COLO668 (cell line): ENCODE measurements around the gene GLI3.

Experiments
- DNase-seq: peaks from one replicate; lab custom pipeline; 2025; ENCODE audit not compliant: unreplicated experiment; lab: John Stamatoyannopoulos, UW

GLI3 gene

DNA sequence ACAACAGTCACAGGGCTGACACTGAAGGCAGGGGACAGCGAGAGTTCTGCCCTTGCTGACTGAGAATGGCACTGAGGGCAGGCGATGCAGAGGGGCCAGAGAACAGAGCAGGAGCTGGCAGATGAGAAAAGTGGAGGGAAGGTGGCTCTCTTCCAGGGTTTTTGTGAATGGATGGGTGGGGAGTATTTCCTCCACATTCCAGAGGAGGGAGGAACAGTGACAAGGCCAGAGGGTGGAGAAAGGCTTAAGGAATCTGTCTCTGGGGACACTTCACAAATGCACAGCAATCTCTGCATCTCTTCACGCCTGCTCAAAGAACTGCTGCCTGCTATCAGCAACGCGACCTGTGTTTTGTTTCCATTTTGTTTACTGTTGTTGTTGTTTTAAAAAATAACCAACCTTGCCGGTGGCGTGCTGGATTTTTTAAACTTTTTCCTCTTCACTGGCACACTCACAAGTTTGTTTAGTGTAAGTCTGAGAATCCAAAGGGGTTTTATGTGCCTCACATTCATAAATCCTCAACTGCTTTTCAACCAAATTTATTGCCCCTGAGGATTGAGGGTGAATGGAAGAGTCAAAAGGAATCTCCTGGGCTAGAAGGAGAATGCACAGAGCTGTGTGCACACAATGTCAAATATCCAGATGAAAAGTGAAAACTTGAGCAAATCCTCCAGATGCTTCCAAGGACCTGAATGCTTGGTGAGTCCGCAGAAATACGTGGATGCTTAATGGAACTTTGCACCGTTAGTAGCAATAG, 129.3 kb downstream of the GLI3 start:
- DNase-seq: no peak

DNA sequence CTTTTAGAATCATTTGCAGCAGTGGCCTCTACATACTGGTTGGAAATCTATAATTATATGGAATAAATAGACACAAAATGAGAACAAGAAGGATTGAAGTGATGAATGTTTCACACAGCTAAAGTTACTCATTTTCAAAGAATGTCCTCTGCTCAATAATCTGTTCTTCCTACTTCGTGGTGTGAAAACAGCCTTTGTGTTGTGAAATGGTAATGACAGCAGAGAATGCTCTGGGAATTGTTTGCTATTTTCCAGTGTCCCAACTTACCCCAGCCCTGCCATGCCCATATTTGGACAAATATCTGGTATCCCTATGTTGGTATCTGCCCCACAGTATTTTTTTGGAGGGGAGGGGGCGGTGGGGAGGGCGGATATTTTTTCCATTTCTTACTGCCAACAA, 130.4 kb downstream of the GLI3 start:
- no peak for DNase-seq

DNA sequence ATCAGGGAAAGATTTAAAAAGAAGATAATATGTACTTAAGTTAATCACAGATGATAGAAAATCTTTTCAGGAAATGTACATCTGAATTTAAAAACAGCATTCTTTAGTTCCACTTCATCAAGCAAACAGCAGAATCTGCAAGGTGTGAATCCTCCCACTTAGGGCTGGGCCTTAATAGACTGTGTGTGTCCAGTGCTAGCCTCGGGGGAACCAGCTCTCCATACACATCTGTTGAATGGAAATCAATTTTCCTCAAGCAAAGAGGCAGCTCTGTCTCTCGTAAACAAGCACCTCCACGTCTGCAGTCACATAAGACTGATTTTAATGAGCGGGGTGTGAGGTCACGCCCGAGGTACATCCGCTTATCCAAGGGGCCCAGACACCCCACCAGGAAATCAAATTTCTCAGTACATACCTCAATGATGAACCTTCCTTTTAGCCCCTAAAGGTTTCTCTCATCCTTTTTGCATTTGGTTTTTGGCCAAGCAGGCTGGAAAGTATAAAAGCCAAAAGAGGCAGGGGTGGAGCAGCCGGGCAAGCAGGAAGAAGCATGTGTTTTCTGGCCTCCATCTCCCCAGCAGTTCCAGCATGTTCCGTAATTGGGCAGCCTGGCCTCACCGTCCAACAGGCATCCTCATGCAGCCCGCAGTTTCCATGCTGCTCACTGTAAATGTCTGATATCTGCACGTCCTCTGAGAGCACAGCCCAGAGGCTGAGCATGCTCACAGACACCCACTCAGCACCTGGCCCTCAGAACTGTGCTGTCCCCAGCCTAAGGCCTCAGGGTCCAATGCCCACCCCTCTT, 131.3 kb downstream of the GLI3 start:
- no peak for DNase-seq

DNA sequence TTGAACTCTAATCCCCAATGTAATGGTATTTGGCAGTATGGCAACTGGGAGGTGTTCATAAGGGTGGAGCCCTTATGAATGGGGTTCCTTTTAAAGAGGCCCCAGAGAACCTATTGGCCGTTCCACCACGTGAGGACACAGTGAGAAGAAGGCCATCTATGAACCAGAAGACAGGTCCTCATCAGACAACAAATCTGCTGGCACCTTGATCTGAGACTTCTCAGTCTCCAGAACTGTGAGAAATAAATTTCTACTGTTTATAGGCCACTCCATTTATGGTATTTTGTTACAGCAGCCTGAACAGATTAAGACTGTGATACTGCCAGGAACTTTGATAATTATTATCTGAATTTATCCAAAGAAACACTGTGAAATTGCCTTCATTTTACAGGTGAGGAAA, 132.3 kb downstream of the GLI3 start:
- DNase-seq: no peak

DNA sequence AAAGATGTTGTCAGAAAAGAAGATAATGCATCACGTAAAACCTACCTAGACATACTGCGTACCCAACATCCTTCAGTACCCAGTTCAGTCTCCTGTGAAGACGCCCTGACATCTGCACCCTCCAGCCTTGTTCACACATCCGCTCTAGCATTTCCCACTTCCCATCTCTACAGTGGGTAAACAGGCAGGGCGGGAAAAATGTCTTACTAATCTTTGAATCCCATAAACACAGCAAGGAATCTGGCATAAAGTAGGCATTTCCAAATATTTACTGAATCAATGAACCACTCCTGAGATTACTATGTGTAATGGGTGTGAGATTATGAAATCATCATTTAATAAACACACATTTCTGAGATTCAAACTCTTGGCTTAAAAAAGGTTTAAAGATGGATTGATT, 132.8 kb downstream of the GLI3 start:
- no peak for DNase-seq

DNA sequence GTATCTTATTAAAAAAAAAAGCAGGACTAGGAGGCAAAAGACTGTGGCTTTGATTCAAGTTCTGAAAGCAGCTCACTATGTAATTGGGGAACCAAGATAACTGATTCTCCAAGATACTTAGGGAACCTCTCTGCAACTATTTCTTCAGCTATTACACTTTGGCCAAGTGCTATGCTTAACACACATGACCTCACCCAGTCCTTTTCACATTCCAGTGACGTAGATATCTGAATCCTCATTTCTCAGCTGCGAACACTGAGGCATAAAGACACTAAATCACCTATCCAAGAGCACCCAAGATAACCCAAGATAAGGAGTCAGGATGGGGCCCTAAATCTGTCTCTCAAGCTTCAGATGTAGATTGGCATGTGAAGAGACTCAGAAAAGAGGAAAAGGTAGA, 133.6 kb downstream of the GLI3 start:
- no peak for DNase-seq

DNA sequence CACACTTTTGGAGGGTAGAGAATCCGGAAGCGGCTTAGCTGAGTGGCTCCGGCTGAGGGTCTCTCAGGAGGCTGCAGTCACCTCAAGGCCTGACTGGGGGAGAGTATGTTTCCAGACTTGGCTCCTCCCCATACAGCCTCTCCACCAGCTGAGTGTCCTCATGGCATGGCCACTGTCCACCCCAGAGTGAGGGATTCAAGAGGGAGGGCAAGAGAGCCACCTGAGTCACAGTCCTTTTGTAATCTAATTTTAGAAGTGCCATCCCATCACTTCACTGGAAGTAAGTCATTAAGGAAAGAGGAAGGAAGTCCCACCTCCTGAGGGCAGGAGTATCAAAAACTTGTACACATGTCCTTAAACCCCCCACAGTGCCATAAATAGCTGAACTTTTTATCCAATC, 134.0 kb downstream of the GLI3 start:
- no peak for DNase-seq

DNA sequence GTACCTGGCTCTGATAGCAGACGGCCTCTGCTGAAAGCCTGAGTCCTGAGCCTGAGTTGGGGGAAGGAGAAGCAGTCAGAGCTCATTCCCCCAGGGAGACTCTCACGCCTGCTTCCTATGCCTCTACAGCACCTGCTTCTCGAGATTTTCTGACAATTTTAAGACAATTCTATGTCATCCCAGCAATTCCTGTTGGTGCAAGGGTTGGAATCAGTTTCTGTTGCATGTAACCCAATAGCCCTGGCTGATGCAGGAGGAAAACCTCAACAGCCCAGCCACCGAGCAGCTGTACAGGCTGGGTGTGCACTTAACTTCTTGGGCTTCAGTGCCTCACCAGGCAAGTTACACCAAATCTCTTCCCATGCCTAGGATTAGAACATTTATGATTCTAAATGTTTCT, 134.7 kb downstream of the GLI3 start:
- no peak for DNase-seq

DNA sequence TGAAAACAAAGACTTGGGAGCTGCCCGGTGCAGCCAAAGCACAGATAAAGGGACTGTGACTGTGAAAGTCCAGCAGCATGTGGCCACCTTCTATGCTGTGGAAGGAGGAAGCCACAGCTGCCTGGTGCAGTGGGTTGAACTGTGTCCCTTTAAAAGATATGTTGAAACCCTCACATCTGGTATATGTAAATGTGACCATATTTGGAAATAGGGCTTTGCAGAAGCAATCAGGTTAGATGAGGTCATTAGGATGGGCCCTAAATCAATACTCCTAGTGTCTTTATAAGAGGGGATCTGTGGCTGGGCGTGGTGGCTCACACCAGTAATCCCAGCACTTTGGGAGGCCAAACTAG, 136.9 kb downstream of the GLI3 start:
- DNase-seq: no peak

DNA sequence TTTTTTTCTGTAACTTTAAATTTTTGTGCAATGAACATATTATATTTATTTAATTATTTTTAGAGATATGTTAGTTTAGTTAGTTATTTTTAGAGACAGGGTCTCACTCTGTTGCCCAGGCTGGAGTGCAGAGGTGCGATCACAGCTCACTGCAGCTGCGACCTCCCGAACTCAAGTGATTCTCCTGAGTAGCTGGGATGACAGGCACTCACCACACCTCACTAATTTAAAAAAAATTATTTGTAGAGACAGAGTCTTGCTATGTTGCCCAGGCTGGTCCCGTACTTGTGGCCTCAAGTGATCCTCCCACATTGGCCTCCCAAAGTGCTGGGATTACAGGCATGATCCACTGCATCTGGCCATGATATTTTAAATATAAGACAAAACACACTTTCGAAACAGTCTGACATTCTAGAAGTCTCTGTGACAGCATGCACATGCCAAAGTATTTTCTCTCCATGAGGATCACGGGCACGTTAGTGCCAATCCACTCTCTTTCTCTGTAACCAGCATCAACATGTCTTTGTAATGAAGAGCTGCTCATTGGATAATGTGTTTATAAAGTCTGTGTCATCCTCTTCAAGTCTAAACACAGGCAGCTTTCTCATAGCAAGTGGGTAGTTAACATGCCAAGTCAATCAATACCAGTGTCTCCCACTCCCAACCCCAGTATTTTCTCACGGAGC, 137.4 kb downstream of the GLI3 start:
- no peak for DNase-seq

DNA sequence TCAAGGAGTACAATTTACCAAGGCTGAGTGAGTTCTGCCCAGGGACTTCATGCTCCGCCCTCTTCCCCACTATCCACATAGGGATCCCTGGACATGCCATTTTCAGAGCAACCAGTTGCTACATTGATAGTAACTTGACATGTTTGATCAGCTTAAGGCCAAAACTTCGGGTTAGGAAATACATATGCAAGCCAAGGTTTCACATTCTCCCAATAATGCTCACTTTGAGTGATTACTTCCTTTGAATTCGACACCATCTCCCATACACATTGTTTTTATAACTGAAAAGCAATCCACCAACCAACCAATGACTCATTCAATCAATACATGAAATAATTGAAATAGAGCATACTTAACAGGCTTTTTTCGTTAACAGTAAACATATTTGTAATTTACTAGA, 137.9 kb downstream of the GLI3 start:
- DNase-seq: no peak

DNA sequence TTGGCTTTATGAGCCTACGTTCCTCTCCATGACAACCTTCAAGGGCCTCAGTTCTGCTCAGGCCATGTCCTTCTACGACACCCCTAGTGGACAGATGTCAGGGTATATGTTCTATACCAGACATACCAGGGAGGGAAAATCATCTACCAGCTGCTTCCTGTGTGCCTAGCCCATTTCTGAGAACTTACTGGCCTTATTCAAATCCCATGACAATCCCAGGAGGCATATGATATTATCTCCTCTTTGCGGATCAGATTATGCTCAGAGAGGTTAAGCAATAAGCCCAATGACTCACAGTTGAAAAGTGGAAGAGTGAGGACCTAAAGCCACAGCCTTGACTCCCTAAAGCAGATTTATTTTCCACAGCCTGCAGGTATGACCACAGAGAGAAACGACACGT, 139.3 kb downstream of the GLI3 start:
- no peak for DNase-seq

DNA sequence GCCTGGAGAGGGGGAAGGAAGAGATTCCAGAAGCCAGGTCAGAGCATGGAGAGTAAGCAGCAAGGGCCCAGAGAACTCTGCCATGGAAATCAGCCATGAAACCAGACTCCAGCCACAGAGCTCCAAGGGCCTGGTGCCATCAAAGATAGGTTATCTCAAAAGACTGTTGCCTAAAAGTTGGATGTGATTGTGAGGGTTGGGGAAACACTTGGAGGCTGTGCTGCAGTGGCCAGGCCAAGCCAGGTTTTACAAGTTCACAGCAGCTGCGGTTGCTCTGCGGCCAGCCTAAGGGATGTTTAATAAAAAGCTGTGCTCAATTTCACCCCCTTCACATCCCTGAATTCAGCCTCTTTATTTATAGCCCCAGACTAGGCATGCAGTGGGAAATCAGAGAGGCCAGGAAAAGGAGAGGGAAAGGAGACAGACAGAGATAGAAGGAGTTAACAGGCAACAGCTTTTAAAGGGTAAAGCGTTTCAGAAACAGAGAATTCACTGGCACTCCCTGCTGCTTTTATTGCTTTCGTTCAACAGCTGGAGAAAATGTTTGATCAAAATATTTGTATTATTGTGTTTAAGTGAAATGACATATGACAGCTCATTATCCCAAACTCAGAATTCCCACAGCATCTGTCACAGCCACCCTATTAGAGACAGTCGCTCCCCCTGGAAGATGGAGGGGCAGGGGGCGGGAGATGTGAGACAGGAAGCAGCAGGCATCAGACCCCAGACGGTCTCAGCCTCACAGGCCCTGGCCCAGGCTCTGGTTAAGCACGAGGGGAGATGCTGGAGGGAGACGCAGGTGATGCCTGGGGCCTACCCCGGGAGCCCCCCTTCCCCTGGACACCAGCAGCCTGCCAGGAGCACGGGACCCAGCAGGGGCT, 140.1 kb downstream of the GLI3 start:
- no peak for DNase-seq

DNA sequence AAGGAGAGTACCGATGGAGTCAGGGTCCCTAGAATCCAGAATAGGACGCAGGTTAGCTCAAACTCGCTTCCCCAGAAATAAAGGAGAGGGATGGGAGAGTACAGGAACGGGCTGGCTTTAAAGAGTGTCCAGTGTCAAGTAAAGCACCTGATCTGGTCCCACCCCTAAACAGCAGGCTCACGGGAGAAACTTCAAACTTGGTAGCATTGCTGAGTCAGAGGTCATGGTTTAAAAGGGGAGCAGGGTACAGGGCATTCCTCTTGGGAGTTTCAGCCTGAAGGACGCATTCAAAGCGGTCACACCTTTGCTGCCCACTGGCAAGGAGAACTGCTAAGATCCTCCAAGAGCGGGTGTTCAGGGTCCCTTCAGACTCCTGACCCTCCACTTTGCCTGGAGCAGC, 140.7 kb downstream of the GLI3 start:
- DNase-seq: no peak

DNA sequence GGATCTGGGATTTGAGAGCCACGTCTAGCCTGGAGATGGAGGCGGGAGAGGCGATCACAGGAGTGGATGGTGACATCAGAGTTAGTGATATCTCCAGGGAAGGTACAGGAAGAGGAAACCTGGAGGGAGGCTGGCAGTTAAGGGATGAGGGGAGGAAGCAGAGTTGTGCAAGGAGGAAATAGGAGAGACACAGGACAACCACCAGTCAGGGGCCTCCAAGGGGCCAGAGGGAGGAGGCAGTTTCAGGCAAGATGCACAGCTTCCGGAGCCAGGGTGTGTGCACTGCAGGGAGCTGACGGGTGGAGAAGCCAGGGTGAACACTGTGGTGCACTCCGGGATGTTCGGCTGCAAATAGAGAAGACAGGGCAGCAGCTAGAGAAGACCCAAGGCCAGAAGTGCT, 141.2 kb downstream of the GLI3 start:
- no peak for DNase-seq

DNA sequence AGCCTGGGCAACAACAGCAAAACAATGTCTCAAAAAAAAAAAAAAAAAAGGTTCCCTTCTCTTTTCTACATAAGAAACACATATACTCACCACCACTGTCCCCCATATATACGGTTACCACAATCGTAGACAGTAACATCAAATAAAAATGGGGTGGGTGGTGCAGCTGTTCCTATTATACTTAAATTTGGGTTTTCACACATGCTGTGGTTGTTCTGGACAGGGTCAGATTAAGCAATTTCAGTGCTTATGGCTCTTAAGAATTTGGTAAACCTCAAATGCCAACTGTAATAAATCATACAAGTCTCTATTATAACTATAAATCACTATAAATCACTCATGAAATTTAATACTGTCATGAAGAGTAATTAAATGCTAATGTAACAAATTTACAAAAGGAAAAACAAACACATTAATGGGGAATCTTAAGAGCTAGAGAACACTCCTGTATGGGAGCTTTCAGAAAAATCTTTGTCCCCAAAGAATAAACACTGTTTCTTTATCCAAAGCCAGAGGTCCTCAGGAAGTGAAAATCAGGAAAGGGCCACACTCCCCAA, 143.6 kb downstream of the GLI3 start:
- DNase-seq: no peak

DNA sequence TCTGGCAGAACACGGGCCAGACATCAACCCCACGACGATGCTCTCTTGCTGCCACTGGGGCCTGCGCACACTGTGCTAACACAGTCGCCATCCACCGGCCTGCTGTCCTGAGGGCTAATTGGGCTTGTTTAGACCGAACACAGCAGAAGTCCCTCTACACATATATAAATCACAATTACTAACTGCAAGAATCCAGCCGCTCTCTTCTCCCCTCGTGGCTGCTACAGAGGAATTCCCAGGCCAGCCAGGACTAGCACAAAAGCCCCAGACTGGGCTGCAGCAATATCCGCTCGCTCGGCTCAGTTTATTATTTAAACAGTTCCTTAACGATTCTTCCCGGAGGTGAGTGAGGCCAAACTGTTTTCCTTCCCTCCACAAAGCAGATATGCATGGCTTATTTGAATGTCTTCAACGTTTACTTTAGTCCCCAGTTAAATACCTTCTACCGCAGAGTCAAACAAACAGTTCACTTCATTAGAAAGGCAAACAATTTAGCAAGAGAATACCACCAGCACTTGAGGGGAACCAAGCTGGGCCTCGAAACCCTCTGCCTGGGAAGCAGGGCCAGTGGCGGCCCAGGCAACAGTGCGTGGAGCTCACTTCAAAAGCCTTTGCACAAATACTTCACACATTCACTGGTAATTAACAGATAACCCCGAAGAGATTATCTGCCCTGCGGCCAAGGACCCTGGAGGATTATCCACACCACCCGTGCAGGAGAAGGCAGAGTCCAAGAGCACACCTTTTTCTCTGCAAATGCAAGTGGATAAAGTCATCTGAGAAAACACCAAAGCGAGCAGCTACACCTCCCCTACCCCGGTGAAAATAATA, 145.3 kb downstream of the GLI3 start:
- no peak for DNase-seq

DNA sequence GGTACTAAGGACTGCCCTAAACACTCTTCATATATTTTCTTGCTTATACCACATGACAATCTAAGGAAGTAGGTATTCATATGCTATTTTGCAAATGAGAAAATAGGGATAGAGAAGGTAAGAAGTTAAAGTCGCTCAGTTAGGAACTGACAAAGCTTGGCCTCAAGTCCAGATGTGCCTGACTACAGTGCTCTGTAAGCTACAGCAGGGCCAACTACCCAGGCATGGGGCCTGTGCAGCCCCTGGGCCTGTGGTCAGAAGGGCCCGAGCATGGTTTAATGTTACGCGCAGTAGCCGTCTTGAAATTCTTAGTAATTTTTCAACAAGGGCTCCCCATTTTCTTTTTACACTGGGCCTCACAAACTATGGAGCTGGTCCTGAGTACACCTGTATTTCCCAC, 146.2 kb downstream of the GLI3 start:
- no peak for DNase-seq

DNA sequence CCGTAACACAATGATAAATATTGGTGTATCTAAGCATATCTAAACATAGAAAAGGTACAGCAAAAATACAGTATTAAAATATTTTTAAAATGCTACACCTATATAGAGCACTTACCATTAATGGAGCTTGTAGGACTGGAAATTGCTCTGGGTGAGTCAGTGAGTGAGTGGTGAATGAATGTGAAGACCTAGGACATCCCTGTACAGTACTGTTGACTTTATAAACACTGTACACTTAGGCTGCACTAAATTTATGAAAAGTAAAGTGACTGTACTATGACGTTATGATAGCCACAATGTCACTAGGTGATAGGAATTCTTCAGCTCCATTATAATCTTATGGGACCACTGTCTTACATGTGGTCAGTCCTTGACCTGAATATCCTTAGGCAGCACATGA, 147.0 kb downstream of the GLI3 start:
- DNase-seq: no peak

DNA sequence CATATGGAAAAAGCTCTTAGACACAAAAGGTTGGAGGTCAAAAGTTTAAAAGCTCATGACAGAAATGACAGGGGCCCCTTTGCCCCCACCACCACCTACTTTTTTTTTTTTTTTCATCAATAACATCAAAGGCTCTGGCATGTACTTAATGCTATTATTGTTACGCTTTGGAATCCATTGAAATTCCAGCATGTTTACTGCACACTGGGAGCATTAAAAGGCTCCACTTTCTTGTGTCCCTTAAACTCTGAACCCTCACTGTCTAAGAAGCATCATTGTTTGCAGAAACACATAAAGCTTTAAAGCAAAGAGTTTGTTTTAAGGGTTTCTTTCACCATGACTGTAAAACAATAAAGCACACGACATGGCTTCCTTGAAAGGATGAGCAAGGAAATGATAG, 149.4 kb downstream of the GLI3 start:
- DNase-seq: no peak
